HEK293 (cell line): ENCODE results near the gene HAUS1.

Experiments used
- CTCF ChIA-PET: fragments of 350-600 bp; formaldehyde crosslinking; extraction: SDS; loops from one replicate; lab custom pipeline; 2021; ENCODE audit warnings: antibody characterized with exemption; lab: Yijun Ruan, JAX
- POLR2A ChIA-PET: fragments of 300-600 bp; formaldehyde crosslinking; extraction: SDS; loops from one replicate; lab custom pipeline; 2020; ENCODE audit warnings: antibody characterized with exemption, inconsistent platforms; lab: Yijun Ruan, JAX
- H3K27ac ChIP-seq: fragments of 200-500 bp; sonication (Bioruptor generic); 2 replicates; pipeline ENCODE4 v1.5.1; 2014; ENCODE audit warnings: low read depth, low read length, control low read depth, inconsistent platforms; ENCODE audit errors: extremely low read depth
- H3K36me3 ChIP-seq, 2 experiments: fragments of 200-500 bp in 1 of 2; sonication (Bioruptor generic) in 1 of 2; 1 replicate in 1 of 2; 2 replicates in 1 of 2; pipeline ENCODE4 v1.5.1; 2014 to 2017; ENCODE audit warnings: inconsistent platforms in 2 of 2, low read length in 2 of 2; ENCODE audit not compliant: control insufficient read depth in 2 of 2, insufficient read depth in 1 of 2
- H3K4me1 ChIP-seq: fragments of 200-500 bp; sonication (Bioruptor generic); 2 replicates; pipeline ENCODE4 v1.5.1; 2014; ENCODE audit warnings: mild to moderate bottlenecking, low read length, inconsistent platforms; ENCODE audit not compliant: control insufficient read depth, insufficient read depth
- H3K4me3 ChIP-seq: 2 replicates; pipeline ENCODE4 v1.5.1; 2011; ENCODE audit warnings: low read depth, mild to moderate bottlenecking, control low read depth, low read length, moderate library complexity
- H3K9me3 ChIP-seq: fragments of 200-500 bp; sonication (Bioruptor generic); 2 replicates; pipeline ENCODE4 v1.5.1; 2014; ENCODE audit warnings: low read depth, low read length, inconsistent platforms; ENCODE audit not compliant: control insufficient read depth, insufficient read depth
- KLF7 ChIP-seq: fragments of 450-650 bp; formaldehyde crosslinking; IDR thresholded peaks from 2 replicates; pipeline ENCODE4 v1.5.1; 2016; ENCODE audit warnings: missing biosample characterization, missing genetic modification characterization, borderline replicate concordance
- MEIS1 ChIP-seq: sonication (generic); formaldehyde crosslinking; IDR thresholded peaks from 2 replicates; pipeline ENCODE4 v1.8.1; 2022; ENCODE audit warnings: missing genetic modification reagents, mild to moderate bottlenecking, borderline replicate concordance
- REPIN1 ChIP-seq: fragments of 450-650 bp; formaldehyde crosslinking; IDR thresholded peaks from 2 replicates; pipeline ENCODE4 v1.5.1; 2017; ENCODE audit warnings: missing biosample characterization, missing genetic modification characterization, low read depth
- YY1 ChIP-seq: fragments of 450-650 bp; formaldehyde crosslinking; IDR thresholded peaks from 2 replicates; pipeline ENCODE4 v1.5.1; 2018; ENCODE audit warnings: missing biosample characterization, missing genetic modification characterization
- ZNF155 ChIP-seq: fragments of 450-650 bp; formaldehyde crosslinking; IDR thresholded peaks from 2 replicates; pipeline ENCODE4 v1.5.1; 2016; ENCODE audit warnings: missing biosample characterization, missing genetic modification characterization
- ZNF529 ChIP-seq: fragments of 450-650 bp; formaldehyde crosslinking; IDR thresholded peaks from 2 replicates; pipeline ENCODE4 v1.5.1; 2017; ENCODE audit warnings: missing genetic modification characterization, missing biosample characterization; ENCODE audit not compliant: insufficient replicate concordance
- ZNF561 ChIP-seq: fragments of 450-650 bp; IDR thresholded peaks from 2 replicates; pipeline ENCODE4 v1.5.1; 2018; ENCODE audit warnings: missing biosample characterization, missing genetic modification characterization, borderline replicate concordance
- ZNF658 ChIP-seq: fragments of 450-650 bp; formaldehyde crosslinking; IDR thresholded peaks from 2 replicates; pipeline ENCODE4; 2016; ENCODE audit warnings: missing biosample characterization, missing genetic modification characterization
- ZNF830 ChIP-seq: fragments of 450-650 bp; IDR thresholded peaks from 2 replicates; pipeline ENCODE4 v1.5.0; 2018; ENCODE audit warnings: missing biosample characterization, missing genetic modification characterization, low read depth, mild to moderate bottlenecking, moderate library complexity
- ZNF843 ChIP-seq: fragments of 450-650 bp; formaldehyde crosslinking; IDR thresholded peaks from 2 replicates; pipeline ENCODE4 v1.5.1; 2016; ENCODE audit warnings: missing biosample characterization, missing genetic modification characterization
- TF ChIP-seq, protein P1 (sequence below): fragments of 450-650 bp; formaldehyde crosslinking; IDR thresholded peaks from 2 replicates; pipeline ENCODE4 v1.5.1; 2016; ENCODE audit warnings: missing biosample characterization, missing genetic modification characterization
- TF ChIP-seq, protein P2 (sequence below): fragments of 450-650 bp; formaldehyde crosslinking; IDR thresholded peaks from 2 replicates; pipeline ENCODE4 v1.5.1; 2016; ENCODE audit warnings: missing biosample characterization, missing genetic modification characterization
- TF ChIP-seq, protein P3 (sequence below): fragments of 450-650 bp; formaldehyde crosslinking; IDR thresholded peaks from 2 replicates; pipeline ENCODE4 v1.5.1; 2016; ENCODE audit warnings: missing biosample characterization, missing genetic modification characterization, borderline replicate concordance
- TF ChIP-seq, protein P4 (sequence below): fragments of 450-650 bp; IDR thresholded peaks from 2 replicates; pipeline ENCODE4 v1.5.1; 2018; ENCODE audit warnings: missing biosample characterization, mild to moderate bottlenecking, missing genetic modification characterization

HAUS1 gene

DNA sequence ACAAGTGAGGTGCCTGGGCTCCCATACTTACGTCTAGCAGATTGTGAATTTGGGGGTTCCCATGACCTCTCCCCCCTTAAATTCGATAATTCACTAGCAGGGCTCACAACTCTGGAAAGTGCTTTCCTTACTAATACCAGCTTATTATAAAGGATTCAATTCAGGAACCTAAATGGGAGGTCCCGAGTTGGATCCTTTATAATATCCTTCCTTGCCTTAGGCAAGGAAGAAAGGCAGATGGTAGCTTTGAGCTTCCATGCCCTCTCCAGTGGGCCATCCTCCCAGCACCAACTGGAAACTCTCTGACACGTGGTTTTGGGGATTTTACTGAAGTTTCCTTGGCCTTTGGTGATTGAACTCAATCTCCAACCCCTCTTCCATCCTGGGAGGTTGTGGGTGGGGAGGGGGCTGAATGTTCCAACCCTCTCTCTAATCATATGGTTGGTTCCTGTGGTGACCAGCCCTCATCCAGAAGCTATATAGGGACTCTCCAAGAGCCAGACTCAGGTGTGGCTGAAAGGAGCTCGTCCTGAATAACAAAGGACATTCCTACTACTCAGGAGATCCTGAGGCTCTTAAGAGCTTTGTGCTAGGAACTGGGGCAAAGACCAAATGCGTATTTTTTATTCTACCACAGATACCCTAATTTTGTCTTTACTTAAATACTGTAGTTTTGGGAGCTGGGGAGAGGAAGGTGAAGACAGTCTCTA is 62.2 kb downstream of the HAUS1 start:
- no peak overlapping the region for H3K27ac ChIP-seq
- CTCF ChIA-PET: interaction anchor here (0.6 to 2.5 kb wide), 7 partner anchors 14 to 492 kb away, joined by 3 to 9 read pairs (median 3); no protein-coding TSS in a partner anchor
- H3K4me1 ChIP-seq: no peaks in the 10 kb centered on the region
- no peak overlapping the region for H3K4me3 ChIP-seq
- TF ChIP-seq REPIN1 (tag by site-specific recombination) (no peak), KLF7 (tag by site-specific recombination) (no peak), MEIS1 (no peak), ZNF561 (tag by site-specific recombination) (no peak), ZNF529 (tag by site-specific recombination) (no peak), ZNF830 (no peak), ZNF843 (tag by site-specific recombination) (no peak), ZNF658 (tag by site-specific recombination) (no peak), YY1 (no peak), ZNF155 (no peak)
- TF ChIP-seq, protein P1, sequence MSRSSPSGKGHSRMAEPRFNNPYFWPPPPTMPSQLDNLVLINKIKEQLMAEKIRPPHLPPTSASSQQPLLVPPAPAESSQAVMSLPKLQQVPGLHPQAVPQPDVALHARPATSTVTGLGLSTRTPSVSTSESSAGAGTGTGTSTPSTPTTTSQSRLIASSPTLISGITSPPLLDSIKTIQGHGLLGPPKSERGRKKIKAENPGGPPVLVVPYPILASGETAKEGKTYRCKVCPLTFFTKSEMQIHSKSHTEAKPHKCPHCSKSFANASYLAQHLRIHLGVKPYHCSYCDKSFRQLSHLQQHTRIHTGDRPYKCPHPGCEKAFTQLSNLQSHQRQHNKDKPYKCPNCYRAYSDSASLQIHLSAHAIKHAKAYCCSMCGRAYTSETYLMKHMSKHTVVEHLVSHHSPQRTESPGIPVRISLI (tag by site-specific recombination): no peak
- TF ChIP-seq, protein P2, sequence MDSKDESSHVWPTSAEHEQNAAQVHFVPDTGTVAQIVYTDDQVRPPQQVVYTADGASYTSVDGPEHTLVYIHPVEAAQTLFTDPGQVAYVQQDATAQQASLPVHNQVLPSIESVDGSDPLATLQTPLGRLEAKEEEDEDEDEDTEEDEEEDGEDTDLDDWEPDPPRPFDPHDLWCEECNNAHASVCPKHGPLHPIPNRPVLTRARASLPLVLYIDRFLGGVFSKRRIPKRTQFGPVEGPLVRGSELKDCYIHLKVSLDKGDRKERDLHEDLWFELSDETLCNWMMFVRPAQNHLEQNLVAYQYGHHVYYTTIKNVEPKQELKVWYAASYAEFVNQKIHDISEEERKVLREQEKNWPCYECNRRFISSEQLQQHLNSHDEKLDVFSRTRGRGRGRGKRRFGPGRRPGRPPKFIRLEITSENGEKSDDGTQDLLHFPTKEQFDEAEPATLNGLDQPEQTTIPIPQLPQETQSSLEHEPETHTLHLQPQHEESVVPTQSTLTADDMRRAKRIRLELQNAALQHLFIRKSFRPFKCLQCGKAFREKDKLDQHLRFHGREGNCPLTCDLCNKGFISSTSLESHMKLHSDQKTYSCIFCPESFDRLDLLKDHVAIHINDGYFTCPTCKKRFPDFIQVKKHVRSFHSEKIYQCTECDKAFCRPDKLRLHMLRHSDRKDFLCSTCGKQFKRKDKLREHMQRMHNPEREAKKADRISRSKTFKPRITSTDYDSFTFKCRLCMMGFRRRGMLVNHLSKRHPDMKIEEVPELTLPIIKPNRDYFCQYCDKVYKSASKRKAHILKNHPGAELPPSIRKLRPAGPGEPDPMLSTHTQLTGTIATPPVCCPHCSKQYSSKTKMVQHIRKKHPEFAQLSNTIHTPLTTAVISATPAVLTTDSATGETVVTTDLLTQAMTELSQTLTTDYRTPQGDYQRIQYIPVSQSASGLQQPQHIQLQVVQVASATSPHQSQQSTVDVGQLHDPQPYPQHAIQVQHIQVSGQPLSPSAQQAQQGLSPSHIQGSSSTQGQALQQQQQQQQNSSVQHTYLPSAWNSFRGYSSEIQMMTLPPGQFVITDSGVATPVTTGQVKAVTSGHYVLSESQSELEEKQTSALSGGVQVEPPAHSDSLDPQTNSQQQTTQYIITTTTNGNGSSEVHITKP: no peak
- TF ChIP-seq, protein P3, sequence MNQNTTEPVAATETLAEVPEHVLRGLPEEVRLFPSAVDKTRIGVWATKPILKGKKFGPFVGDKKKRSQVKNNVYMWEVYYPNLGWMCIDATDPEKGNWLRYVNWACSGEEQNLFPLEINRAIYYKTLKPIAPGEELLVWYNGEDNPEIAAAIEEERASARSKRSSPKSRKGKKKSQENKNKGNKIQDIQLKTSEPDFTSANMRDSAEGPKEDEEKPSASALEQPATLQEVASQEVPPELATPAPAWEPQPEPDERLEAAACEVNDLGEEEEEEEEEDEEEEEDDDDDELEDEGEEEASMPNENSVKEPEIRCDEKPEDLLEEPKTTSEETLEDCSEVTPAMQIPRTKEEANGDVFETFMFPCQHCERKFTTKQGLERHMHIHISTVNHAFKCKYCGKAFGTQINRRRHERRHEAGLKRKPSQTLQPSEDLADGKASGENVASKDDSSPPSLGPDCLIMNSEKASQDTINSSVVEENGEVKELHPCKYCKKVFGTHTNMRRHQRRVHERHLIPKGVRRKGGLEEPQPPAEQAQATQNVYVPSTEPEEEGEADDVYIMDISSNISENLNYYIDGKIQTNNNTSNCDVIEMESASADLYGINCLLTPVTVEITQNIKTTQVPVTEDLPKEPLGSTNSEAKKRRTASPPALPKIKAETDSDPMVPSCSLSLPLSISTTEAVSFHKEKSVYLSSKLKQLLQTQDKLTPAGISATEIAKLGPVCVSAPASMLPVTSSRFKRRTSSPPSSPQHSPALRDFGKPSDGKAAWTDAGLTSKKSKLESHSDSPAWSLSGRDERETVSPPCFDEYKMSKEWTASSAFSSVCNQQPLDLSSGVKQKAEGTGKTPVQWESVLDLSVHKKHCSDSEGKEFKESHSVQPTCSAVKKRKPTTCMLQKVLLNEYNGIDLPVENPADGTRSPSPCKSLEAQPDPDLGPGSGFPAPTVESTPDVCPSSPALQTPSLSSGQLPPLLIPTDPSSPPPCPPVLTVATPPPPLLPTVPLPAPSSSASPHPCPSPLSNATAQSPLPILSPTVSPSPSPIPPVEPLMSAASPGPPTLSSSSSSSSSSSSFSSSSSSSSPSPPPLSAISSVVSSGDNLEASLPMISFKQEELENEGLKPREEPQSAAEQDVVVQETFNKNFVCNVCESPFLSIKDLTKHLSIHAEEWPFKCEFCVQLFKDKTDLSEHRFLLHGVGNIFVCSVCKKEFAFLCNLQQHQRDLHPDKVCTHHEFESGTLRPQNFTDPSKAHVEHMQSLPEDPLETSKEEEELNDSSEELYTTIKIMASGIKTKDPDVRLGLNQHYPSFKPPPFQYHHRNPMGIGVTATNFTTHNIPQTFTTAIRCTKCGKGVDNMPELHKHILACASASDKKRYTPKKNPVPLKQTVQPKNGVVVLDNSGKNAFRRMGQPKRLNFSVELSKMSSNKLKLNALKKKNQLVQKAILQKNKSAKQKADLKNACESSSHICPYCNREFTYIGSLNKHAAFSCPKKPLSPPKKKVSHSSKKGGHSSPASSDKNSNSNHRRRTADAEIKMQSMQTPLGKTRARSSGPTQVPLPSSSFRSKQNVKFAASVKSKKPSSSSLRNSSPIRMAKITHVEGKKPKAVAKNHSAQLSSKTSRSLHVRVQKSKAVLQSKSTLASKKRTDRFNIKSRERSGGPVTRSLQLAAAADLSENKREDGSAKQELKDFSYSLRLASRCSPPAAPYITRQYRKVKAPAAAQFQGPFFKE (tag by site-specific recombination): no peak
- TF ChIP-seq, protein P4, sequence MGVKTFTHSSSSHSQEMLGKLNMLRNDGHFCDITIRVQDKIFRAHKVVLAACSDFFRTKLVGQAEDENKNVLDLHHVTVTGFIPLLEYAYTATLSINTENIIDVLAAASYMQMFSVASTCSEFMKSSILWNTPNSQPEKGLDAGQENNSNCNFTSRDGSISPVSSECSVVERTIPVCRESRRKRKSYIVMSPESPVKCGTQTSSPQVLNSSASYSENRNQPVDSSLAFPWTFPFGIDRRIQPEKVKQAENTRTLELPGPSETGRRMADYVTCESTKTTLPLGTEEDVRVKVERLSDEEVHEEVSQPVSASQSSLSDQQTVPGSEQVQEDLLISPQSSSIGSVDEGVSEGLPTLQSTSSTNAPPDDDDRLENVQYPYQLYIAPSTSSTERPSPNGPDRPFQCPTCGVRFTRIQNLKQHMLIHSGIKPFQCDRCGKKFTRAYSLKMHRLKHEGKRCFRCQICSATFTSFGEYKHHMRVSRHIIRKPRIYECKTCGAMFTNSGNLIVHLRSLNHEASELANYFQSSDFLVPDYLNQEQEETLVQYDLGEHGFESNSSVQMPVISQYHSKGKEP: no peak
- POLR2A ChIA-PET: no interaction called here
- no peaks in the 10 kb centered on the region for H3K9me3 ChIP-seq
- H3K36me3 ChIP-seq: no peaks in the 10 kb centered on the region
